Heart left ventricle (tissue), 16 donors: ENCODE measurements around the gene OR5A1. TPM values are rescaled to one million over a fixed set of nuclear protein-coding genes. Genes with fewer than 3 reads are reported as not detected.
A peak's percentile ranks its signal among the peaks of the same experiment; 100 is the strongest.

Source experiments
- ATAC-seq, 4 donors: fragments of 200-7000 bp; cut with Tn5 transposase; one replicate each; pipeline ENCODE4 v1.9.1; 2020 to 2022; ENCODE audit warnings: moderate library complexity in 4 of 4, mild to moderate bottlenecking in 3 of 4, moderate number of reproducible peaks in 1 of 4
- DNase-seq, 5 donors: peaks; one replicate each; pipeline ENCODE4 v3.0.0-alpha.2; 2020
- H3K27ac ChIP-seq, 12 donors: fragments of 200-600 bp; sonication (generic) in 4 of 12; one replicate each; pipeline versions ENCODE4 v1.5.0 to v1.8.0; 2016 to 2022; ENCODE audit warnings: mild to moderate bottlenecking in 2 of 12
- H3K27me3 ChIP-seq, 9 donors: fragments of 200-600 bp; sonication (generic) in 2 of 9; one replicate each; pipeline versions ENCODE4 v1.5.1 to v1.8.0; 2016 to 2022; ENCODE audit warnings: mild to moderate bottlenecking in 3 of 9
- H3K36me3 ChIP-seq, 9 donors: fragments of 200-600 bp; sonication (generic) in 2 of 9; one replicate each; pipeline versions ENCODE4 v1.5.0 to v1.8.0; 2018 to 2022; ENCODE audit warnings: mild to moderate bottlenecking in 2 of 9
- H3K4me1 ChIP-seq, 12 donors: fragments of 200-600 bp; sonication (generic) in 4 of 12; one replicate each; pipeline versions ENCODE4 v1.5.0 to v1.8.0; 2016 to 2022; ENCODE audit warnings: mild to moderate bottlenecking in 3 of 12
- H3K4me3 ChIP-seq, 12 donors: fragments of 200-600 bp; sonication (generic) in 4 of 12; one replicate each; pipeline versions ENCODE4 v1.5.0 to v1.8.0; 2017 to 2022; ENCODE audit warnings: mild to moderate bottlenecking in 9 of 12, moderate library complexity in 4 of 12
- H3K9me3 ChIP-seq, 12 donors: fragments of 200-600 bp; sonication (generic) in 4 of 12; one replicate each; pipeline versions ENCODE4 v1.5.0 to v1.8.0; 2016 to 2022; ENCODE audit warnings: mild to moderate bottlenecking in 1 of 12
- POLR2A ChIP-seq, 2 donors: fragments of 450-650 bp; IDR thresholded peaks; one replicate each; pipeline ENCODE4 v1.6.1; 2017; ENCODE audit warnings: antibody characterized with exemption in 2 of 2, mild to moderate bottlenecking in 2 of 2, moderate library complexity in 2 of 2
- WGBS, 4 donors: extraction: QIAGEN DNeasy Blood & Tissue Kit in 2 of 4; methylation state at CpG; one replicate each; pipeline versions ENCODE4 v1.1.5 to v1.1.7; 2013 to 2018; 5-methylcytosine and 5-hydroxymethylcytosine counted together
- intact Hi-C, 10 donors: fragments of 100-400 bp; cut with DNase I; formaldehyde crosslinking; loops; one replicate each; pipeline versions ENCODE4 v1.11.1 to v1.14.2; 2022
- long read RNA-seq, 3 donors: library from polyadenylated mRNA; unstranded; transcript quantifications; one replicate each; pipeline ENCODE4 v2.0.0, GENCODE V29; 2020 to 2021
- polyA plus RNA-seq, 2 donors: library from polyadenylated mRNA; stranded (reverse); fragments of 200-250 nt; gene quantifications; one replicate each; pipeline ENCODE4 v1.2.3, GENCODE V29; 2013
- total RNA-seq, 9 donors: library from RNA; depleted of rRNA in 2 of 9; stranded (reverse); fragments of >200 nt in 2 of 9; fragmentation: NEBNext Ultra II Directional in 3 of 9; extraction: Animal tissue kit (Norgen Biotek cat#: 25700) in 3 of 9; gene quantifications; one replicate each; pipeline versions ENCODE4 v1.1.0 to v1.2.4, GENCODE V29; 2016 to 2023
- TF ChIP-seq, protein P1 (sequence below), 12 donors: fragments of 200-600 bp; sonication (generic) in 4 of 12; IDR thresholded peaks; one replicate each; pipeline versions ENCODE4 v1.5.0 to v1.8.0; 2018 to 2022; ENCODE audit warnings: antibody characterized with exemption in 12 of 12, mild to moderate bottlenecking in 5 of 12
- donor health status: ischemic (EF 13 %, LVEDD 7.1; RV severe dilation, severe dysfunction).
- donor health status: healthy with polysubstance abuse.
- donor health status: DM: no; HTN: yes; CAD: no.
- donor health status: DM: no; HTN: no; CAD: no.
- donor health status: ischemic (EF 25% LVEDD 6.9; RV normal size, moderate dysfunction).
- donor health status: ischemic (EF 25% LVEDD 5.7; RV mildly dilated, moderate dysfunction).
- donor health status: healthy.
- donor health status: DM: yes; HTN: yes; CAD: no.
- donor health status: ischemic (EF 35%, LVEDD 5.7; RV mildly dilated, moderate dysfunction).
- donor health status: nonischemic (EF 11% LVEDD 7.7; RV severe dilation, severe dysfunction).
- donor health status: DM: yes; HTN: yes; CAD: no.
- donor health status: PGD.
- donor health status: ischemic (EF 29% LVEDD 5.4; RV normal size, mild dysfunction).
- donor health status: nonischemic (EF 23%, LVEDD 6.1; RV moderate dilation, normal function).

OR5A1 gene
- not detected for total RNA-seq
- not detected for polyA plus RNA-seq
- long read RNA-seq, donor 1: 0 reads
- long read RNA-seq, donor 2: 0 reads
- long read RNA-seq, donor 3: 0 reads

DNA sequence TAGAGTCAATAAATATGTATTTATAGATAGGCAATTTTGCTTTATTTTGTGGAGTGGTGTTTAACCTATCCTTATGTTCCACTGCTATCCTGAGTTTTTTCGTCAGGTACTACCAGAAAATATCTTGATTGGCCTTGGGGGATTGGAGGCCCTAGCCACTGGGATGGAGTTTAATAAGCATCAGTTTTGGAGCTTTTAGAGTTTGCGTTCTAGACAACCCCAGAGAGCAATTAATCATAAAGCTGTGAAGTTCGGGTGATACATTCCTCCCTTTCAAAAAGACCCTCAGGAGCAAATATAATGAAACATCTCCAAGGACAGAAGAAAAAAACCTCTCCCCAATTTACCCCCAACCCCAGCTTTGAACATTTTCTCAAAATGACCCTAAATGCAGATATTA is at the start of gene OR5A1:
Gene OR5A1 (plus strand): TSS at position 301 of the 400 bp plus-strand sequence. CDS start 6,700 bp downstream, outside the sequence.
- no peaks in the 10 kb centered on the region for H3K27me3 ChIP-seq
- intact Hi-C loops: loop anchor here in 2 of 10 donors (10.0 kb wide), 2 partner anchors 151 to 261 kb away; partner anchors contain the start of gene DTX4 (in 1 of the 2)

DNA sequence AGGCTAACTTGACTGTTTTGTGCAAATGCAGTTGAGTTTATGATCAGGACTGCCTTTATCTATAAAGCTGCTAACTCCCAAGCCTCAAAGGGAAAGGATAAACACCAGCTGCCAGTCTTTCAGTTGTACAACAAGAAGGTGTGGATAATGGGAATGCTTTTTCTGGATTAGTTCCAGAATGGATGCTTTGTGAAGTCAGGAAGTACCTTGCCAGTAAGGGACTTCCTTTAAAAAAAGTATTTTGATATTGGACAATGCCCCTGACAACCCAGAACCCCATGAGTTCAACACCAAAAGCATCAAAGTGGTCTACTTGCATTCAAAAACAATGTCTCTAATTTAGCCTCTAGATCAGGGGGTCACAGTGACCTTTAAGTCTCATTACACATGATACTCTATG is 42.1 kb upstream of the OR5A1 start:
- intact Hi-C loops: loop anchor here in 1 of 10 donors (10.0 kb wide), 1 partner anchor 59 kb away; no protein-coding TSS in a partner anchor

More for the DNA sequence above, at the start of gene OR5A1:
- no peaks in the 10 kb centered on the region for H3K36me3 ChIP-seq
- H3K27ac ChIP-seq: no peak within 1 kb of the TSS
- H3K4me3 ChIP-seq: no peak within 1 kb of the TSS
- no peaks in the 10 kb centered on the region for H3K4me1 ChIP-seq
- no peaks in the 10 kb centered on the region for H3K9me3 ChIP-seq
- ATAC-seq: no peak
- TF ChIP-seq, protein P1, sequence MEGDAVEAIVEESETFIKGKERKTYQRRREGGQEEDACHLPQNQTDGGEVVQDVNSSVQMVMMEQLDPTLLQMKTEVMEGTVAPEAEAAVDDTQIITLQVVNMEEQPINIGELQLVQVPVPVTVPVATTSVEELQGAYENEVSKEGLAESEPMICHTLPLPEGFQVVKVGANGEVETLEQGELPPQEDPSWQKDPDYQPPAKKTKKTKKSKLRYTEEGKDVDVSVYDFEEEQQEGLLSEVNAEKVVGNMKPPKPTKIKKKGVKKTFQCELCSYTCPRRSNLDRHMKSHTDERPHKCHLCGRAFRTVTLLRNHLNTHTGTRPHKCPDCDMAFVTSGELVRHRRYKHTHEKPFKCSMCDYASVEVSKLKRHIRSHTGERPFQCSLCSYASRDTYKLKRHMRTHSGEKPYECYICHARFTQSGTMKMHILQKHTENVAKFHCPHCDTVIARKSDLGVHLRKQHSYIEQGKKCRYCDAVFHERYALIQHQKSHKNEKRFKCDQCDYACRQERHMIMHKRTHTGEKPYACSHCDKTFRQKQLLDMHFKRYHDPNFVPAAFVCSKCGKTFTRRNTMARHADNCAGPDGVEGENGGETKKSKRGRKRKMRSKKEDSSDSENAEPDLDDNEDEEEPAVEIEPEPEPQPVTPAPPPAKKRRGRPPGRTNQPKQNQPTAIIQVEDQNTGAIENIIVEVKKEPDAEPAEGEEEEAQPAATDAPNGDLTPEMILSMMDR (IDR thresholded peaks at IDR 0.05): no peak
- TF ChIP-seq POLR2A (IDR thresholded peaks at IDR 0.05): no peak
- 73 to 86% (median 83%) methylated on average over 3 of the region's 3 CpGs for WGBS, 4 donors
- DNase-seq: no peak

DNA sequence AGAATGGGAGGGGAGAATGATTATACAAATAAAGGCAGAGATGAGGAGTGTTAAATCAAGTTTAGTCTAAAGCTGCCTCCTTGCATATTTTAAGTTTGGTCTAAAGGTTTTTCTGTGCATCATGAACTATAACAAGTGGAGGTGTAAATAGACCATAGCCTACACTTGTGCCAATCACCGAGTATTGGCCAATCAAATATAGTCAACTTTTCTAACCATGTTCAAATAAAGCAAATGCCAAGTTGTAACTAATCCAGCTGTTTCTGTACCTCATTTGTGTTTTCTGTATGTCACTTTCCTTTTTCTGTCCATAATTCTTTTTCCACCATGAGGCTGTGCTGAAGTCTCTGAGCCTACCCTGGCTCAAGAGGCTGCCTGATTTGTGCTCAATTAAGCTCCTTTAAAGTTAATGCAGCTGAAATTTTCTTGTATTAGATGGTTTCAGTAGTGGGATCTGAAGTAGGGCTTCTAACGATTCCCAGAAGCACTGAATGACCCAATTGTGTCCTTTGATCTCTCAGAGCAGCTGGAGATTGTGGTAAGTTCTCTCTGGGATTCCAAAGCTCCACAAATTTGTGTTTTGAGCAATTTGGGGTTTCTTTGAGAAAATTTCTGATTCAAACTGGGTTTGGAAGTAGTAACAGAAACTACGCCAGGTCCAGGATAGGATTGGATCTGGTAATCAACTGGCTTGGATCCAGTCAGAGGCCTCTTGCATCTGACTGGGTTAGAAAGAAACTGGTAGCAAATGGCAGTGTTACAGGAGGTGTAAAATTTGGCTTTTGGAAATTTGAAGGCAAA is 35.6 kb upstream of the OR5A1 start:
- Histone ChIP-seq H3K27me3 (no peaks in the 10 kb centered on the region), H3K4me3 (no peak overlapping the region), H3K4me1 (no peaks in the 10 kb centered on the region), H3K27ac (no peak overlapping the region), H3K9me3 (peaks cover 0 to 18% (median 2%) of the 10 kb centered on the region in 12 donors), H3K36me3 (no peaks in the 10 kb centered on the region)
- DNase-seq (no peak), ATAC-seq (no peak)
- no peak for TF ChIP-seq POLR2A (IDR thresholded peaks at IDR 0.05)
- TF ChIP-seq, protein P1 (IDR thresholded peaks at IDR 0.05): no peak
- WGBS, 4 donors: 68 to 76% (median 73%) methylated on average over 3 of the region's 3 CpGs
- intact Hi-C loops: no loop called here

More for the DNA sequence above, 42.1 kb upstream of the OR5A1 start:
- no peaks in the 10 kb centered on the region for H3K4me1 ChIP-seq
- no peak overlapping the region for H3K27ac ChIP-seq
- H3K9me3 ChIP-seq: no peaks in the 10 kb centered on the region
- TF ChIP-seq, protein P1 (IDR thresholded peaks at IDR 0.05): no peak
- no peak for TF ChIP-seq POLR2A (IDR thresholded peaks at IDR 0.05)
- H3K27me3 ChIP-seq: no peaks in the 10 kb centered on the region
- H3K36me3 ChIP-seq: no peaks in the 10 kb centered on the region
- DNase-seq (no peak), ATAC-seq (no peak)
- no peak overlapping the region for H3K4me3 ChIP-seq

DNA sequence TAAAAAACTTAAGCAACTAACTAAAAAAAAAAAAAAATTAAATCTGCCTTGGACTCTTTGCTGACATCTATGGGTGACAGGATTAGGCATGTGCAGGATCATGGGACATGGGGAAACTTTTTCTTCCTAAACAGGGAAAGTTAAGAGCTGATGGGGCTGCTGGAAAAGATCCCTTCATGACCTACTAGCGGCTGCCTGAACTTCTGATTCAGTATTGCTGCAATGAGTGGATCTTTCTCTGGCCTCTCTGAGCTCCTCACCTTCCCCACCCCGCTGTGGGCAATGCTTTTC is 35.1 kb upstream of the OR5A1 start:
- H3K9me3 ChIP-seq: peaks cover 0 to 18% (median 2%) of the 10 kb centered on the region in 12 donors

More for the DNA sequence above, 35.1 kb upstream of the OR5A1 start:
- H3K36me3 ChIP-seq: no peaks in the 10 kb centered on the region
- no peaks in the 10 kb centered on the region for H3K27me3 ChIP-seq
- DNase-seq (no peak), ATAC-seq (no peak)
- TF ChIP-seq POLR2A (IDR thresholded peaks at IDR 0.05): no peak
- TF ChIP-seq, protein P1 (IDR thresholded peaks at IDR 0.05): peak in 2 of 12 donors; percentile 6 to 12
- 31 to 50% (median 44%) methylated on average over 2 of the region's 2 CpGs for WGBS, 4 donors
- H3K4me3 ChIP-seq: no peak overlapping the region
- H3K27ac ChIP-seq: no peak overlapping the region
- H3K4me1 ChIP-seq: no peaks in the 10 kb centered on the region
- intact Hi-C loops: no loop called here
